Skeletal muscle tissue (tissue), 4 donors: Measurements from ENCODE around the gene FHOD3. TPM values are rescaled to one million over a fixed set of nuclear protein-coding genes. Genes with fewer than 3 reads are reported as not detected.

Experiments
- H3K27ac ChIP-seq: one replicate; pipeline ENCODE4 v1.7.0; 2013; ENCODE audit warnings: mild to moderate bottlenecking, low read depth, low read length, inconsistent platforms
- H3K27me3 ChIP-seq, 3 donors: one replicate each; pipeline ENCODE4 v1.7.0; 2013; ENCODE audit warnings: low read length in 3 of 3; ENCODE audit not compliant: control insufficient read depth in 3 of 3, insufficient read depth in 3 of 3
- H3K36me3 ChIP-seq, 3 donors: one replicate each; pipeline ENCODE4 v1.7.0; 2013; ENCODE audit warnings: low read length in 3 of 3; ENCODE audit not compliant: control insufficient read depth in 3 of 3, insufficient read depth in 3 of 3
- H3K4me1 ChIP-seq, 3 donors: one replicate each; pipeline ENCODE4 v1.7.0; 2013; ENCODE audit warnings: low read length in 3 of 3, mild to moderate bottlenecking in 3 of 3; ENCODE audit not compliant: control insufficient read depth in 3 of 3, insufficient read depth in 3 of 3
- H3K4me3 ChIP-seq, 3 donors: one replicate each; pipeline ENCODE4 v1.7.0; 2013; ENCODE audit warnings: low read length in 3 of 3
- H3K9ac ChIP-seq, 3 donors: one replicate each; pipeline ENCODE4 v1.7.0; 2013; ENCODE audit warnings: low read length in 3 of 3, mild to moderate bottlenecking in 3 of 3, moderate library complexity in 2 of 3, low read depth in 1 of 3
- H3K9me3 ChIP-seq, 3 donors: one replicate each; pipeline ENCODE4 v1.7.0; 2013; ENCODE audit warnings: low read length in 3 of 3; ENCODE audit not compliant: control insufficient read depth in 3 of 3
- total RNA-seq: library from RNA; depleted of rRNA; stranded (reverse); fragments of >200 nt; gene quantifications from one replicate; pipeline ENCODE4 v1.2.3, GENCODE V29; 2014
- donor health status: Osteomylitis.

FHOD3 gene
- total RNA-seq, 1 donor from 2014 or later, result 15.7 TPM

DNA sequence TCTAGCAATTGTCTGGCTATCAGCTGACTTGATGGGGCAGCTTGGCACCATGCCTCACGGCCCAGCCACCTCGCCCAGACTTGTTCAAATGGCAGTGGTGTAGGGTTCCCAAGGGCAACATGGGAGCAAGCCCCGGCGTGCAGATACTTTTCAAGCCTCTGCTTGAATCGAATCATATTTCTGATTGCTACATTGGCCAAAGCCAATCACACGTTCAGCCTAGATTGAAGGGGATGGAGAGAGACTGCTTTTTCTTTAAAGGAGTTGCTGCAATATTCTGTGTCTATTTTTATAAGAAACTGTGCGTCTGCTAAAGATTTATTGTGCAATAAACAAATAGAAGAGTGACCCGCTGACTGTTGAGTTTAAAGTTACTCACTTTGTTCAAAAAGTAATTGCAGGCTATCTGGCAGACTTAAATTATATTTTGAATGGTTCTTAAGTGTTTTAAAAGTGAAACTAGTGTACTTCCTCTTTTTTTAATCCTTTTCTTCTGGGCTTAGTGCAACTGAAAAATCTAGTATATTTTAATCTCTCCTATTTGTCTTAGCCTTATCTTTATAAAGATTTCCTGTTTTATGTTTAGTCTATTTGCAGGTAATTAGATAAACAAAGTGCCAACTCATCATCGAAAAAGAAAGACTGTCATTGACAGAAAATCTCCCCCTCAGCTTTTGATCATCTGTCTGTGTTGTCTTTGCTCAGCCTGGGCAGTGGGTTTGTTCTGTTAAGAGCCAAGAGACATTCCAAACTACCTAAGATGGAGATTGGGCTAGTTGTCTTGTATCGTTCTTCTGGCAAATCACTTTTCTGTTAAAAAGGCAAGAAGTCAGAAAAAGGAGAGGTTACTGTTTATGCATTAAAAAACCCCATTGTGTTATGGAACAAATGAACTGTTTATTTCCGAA, 375.2 kb downstream of the FHOD3 start:
- peaks cover 0 to 4% (median 2%) of the 10 kb centered on the region in 3 donors for H3K9me3 ChIP-seq
- no peaks in the 10 kb centered on the region for H3K27me3 ChIP-seq
- H3K4me3 ChIP-seq, result peak overlapping the region; percentile 23 to 66 (median 42)
- H3K27ac ChIP-seq, result peak overlapping the region; percentile 52
- H3K36me3 ChIP-seq, result no peaks in the 10 kb centered on the region
- peak overlapping the region in 2 of 3 donors; percentile 15 to 34 for H3K9ac ChIP-seq
- H3K4me1 ChIP-seq, result peaks cover 5 to 15% (median 5%) of the 10 kb centered on the region in 3 donors

DNA sequence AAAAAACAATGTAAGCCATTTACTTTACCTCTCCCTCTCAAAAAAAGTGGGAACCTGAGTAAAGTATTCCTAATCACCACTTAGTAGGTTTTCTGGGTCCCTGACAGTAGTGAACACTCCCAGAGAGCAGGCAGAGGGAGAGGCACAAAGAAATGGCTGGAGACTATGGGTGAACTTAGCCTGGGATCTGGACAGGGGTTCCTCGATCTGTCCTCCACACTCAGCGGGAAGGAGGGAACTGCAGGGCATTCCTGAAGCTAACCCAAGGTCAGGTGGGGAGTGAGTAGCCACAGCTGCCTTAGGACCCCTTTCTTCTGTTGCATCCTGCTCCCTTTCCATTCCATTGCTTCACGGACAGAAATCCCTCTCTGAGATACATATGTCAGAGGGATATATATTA, 375.9 kb downstream of the FHOD3 start:
- Histone ChIP-seq H3K4me1 (peaks cover 5 to 15% (median 5%) of the 10 kb centered on the region in 3 donors), H3K27ac (peak overlapping the region; percentile 52), H3K27me3 (no peaks in the 10 kb centered on the region), H3K9ac (no peak overlapping the region), H3K4me3 (peak overlapping the region in 1 of 3 donors; percentile 66), H3K36me3 (no peaks in the 10 kb centered on the region), H3K9me3 (peaks cover 0 to 4% (median 2%) of the 10 kb centered on the region in 3 donors)

- H3K27me3 ChIP-seq, result no peaks in the 10 kb centered on the region
- H3K27ac ChIP-seq, result no peak overlapping the region
- H3K4me3 ChIP-seq, result no peak overlapping the region
- peaks cover 5 to 15% (median 5%) of the 10 kb centered on the region in 3 donors for H3K4me1 ChIP-seq
- H3K9ac ChIP-seq, result no peak overlapping the region
- H3K9me3 ChIP-seq, result peaks cover 0 to 4% (median 2%) of the 10 kb centered on the region in 3 donors
- no peaks in the 10 kb centered on the region for H3K36me3 ChIP-seq
These were observed 377.6 kb downstream of the FHOD3 start for GRCh38 chr18:36675076-36675475.

DNA sequence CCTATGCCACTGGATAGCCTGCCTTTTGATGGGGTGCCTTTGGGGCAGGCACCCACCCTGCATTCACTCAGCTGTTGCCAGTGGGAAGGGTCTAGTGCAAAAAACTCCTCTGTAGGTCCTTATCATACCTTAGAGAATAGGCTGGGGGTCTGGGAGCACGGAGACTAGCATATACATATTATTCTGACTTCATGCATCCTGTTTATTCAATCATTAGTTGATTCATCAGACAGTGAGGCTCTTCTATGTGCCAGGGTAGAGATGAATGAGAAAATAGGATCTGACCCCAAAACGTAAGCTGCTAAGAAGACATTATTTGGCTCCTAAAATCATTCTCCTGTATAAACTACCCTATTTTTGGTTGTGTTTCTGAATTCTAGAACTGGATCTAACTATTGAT, 378.0 kb downstream of the FHOD3 start:
- Histone ChIP-seq H3K27ac (no peak overlapping the region), H3K9me3 (peaks cover 0 to 4% (median 2%) of the 10 kb centered on the region in 3 donors), H3K36me3 (no peaks in the 10 kb centered on the region), H3K4me1 (peaks cover 5 to 15% (median 5%) of the 10 kb centered on the region in 3 donors), H3K27me3 (no peaks in the 10 kb centered on the region), H3K4me3 (no peak overlapping the region), H3K9ac (no peak overlapping the region)

DNA sequence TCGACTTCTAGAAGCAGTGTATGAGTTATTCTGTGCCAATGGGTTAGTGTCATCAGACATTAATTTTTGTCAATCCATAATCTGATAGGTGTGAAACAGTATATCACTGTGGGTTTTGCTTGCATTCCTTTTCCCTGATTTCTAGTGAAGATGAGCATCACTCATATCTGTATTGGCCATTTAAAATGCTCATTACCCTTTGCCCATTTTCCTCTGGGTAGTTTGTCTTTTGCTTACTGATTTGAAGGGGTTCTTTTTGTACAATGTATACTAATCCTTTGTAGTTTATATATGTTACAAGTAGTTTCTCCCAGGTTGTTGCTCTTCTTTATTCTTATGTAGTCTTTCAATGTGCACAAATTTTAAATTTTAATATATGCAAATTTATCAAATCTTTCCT, 379.1 kb downstream of the FHOD3 start:
- H3K9me3 ChIP-seq, result peaks cover 0 to 4% (median 2%) of the 10 kb centered on the region in 3 donors
- H3K4me1 ChIP-seq, result peaks cover 5 to 15% (median 5%) of the 10 kb centered on the region in 3 donors
- peaks cover 0 to 1% (median 0%) of the 10 kb centered on the region in 3 donors for H3K36me3 ChIP-seq
- H3K27ac ChIP-seq, result no peak overlapping the region
- no peak overlapping the region for H3K4me3 ChIP-seq
- H3K9ac ChIP-seq, result no peak overlapping the region
- H3K27me3 ChIP-seq, result no peaks in the 10 kb centered on the region

- H3K4me1 ChIP-seq, result no peaks in the 10 kb centered on the region
These were observed 382.5 kb downstream of the FHOD3 start for GRCh38 chr18:36680042-36680441.

GRCh38 chr18:36685580-36685979, 388.1 kb downstream of the FHOD3 start:
- Histone ChIP-seq H3K27ac (no peak overlapping the region), H3K36me3 (peaks cover 4 to 8% (median 8%) of the 10 kb centered on the region in 3 donors), H3K9ac (no peak overlapping the region)

More at GRCh38 chr18:36680042-36680441, 382.5 kb downstream of the FHOD3 start:
- H3K27ac ChIP-seq, result no peak overlapping the region
- H3K27me3 ChIP-seq, result no peaks in the 10 kb centered on the region
- H3K36me3 ChIP-seq, result peaks cover 4 to 8% (median 8%) of the 10 kb centered on the region in 3 donors
- H3K4me3 ChIP-seq, result no peak overlapping the region
- H3K9ac ChIP-seq, result no peak overlapping the region
- H3K9me3 ChIP-seq, result peaks cover 0 to 4% (median 2%) of the 10 kb centered on the region in 3 donors

GRCh38 chr18:36688020-36688965, 390.8 kb downstream of the FHOD3 start:
- H3K36me3 ChIP-seq, result peaks cover 0 to 7% (median 2%) of the 10 kb centered on the region in 3 donors
- H3K27me3 ChIP-seq, result no peaks in the 10 kb centered on the region
- peaks cover 0 to 5% (median 0%) of the 10 kb centered on the region in 3 donors for H3K4me1 ChIP-seq
- H3K27ac ChIP-seq, result no peak overlapping the region
- no peak overlapping the region for H3K4me3 ChIP-seq
- H3K9me3 ChIP-seq, result no peaks in the 10 kb centered on the region
- no peak overlapping the region for H3K9ac ChIP-seq

More at GRCh38 chr18:36685580-36685979, 388.1 kb downstream of the FHOD3 start:
- H3K27me3 ChIP-seq, result no peaks in the 10 kb centered on the region
- no peaks in the 10 kb centered on the region for H3K4me1 ChIP-seq
- H3K9me3 ChIP-seq, result no peaks in the 10 kb centered on the region
- H3K4me3 ChIP-seq, result no peak overlapping the region

DNA sequence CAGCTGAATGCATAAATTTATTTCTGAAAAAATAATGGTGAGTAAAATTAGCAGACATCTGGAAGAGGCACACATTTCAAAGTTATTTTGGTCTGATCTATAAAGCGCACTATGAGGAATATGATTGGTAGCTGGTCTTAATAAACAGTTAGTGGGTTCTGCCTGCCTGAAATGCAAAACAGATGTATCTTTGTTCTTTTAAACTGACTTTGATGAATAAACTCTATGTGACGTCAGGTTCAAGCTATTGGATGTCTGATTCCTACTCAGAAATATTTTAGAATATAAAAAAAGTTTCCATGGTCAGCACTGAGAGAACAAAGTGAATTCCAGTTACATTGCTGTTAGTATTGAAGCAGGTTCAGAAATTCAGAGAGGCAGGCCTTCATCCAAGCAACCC, 394.9 kb downstream of the FHOD3 start:
- peaks cover 0 to 4% (median 0%) of the 10 kb centered on the region in 3 donors for H3K36me3 ChIP-seq
- H3K4me3 ChIP-seq, result no peak overlapping the region
- peaks cover 0 to 5% (median 2%) of the 10 kb centered on the region in 3 donors for H3K4me1 ChIP-seq
- H3K27me3 ChIP-seq, result no peaks in the 10 kb centered on the region
- no peak overlapping the region for H3K27ac ChIP-seq
- H3K9ac ChIP-seq, result no peak overlapping the region
- H3K9me3 ChIP-seq, result no peaks in the 10 kb centered on the region
